GM10266 (cell line): ENCODE results near the gene MSI2.

Source experiments
- DNase-seq: peaks from one replicate; pipeline ENCODE4 v3.0.0; 2012; ENCODE audit errors: extremely low spot score
- TF ChIP-seq, protein P1 (sequence below): IDR thresholded peaks from 2 replicates; pipeline ENCODE4 v1.5.1; 2012; ENCODE audit warnings: mild to moderate bottlenecking, low read depth; ENCODE audit not compliant: control insufficient read depth, insufficient read depth; ENCODE audit errors: missing control alignments

The MSI2 gene

DNA sequence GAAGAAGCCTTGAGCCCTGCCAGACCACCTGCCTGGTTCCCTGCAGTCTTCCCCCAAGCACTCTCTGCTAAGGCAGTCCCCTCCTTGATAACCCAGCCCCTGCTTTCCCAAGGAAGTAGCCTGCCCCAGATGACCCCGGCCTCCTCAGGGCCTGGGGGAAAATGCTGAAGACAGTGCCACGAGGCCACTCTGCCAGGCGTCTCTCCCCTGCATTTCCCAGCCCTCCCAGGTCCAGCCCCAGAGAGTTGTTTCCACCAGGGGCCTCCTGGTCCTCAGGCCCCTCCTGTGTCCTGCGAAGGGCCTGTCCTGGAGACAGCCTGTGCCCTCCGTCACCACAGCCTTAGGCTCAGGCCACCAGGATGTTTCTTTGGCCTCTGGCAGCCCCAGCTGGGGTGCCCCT, 392.4 kb downstream of the MSI2 start:
- DNase-seq = no peak
- TF ChIP-seq, protein P1, sequence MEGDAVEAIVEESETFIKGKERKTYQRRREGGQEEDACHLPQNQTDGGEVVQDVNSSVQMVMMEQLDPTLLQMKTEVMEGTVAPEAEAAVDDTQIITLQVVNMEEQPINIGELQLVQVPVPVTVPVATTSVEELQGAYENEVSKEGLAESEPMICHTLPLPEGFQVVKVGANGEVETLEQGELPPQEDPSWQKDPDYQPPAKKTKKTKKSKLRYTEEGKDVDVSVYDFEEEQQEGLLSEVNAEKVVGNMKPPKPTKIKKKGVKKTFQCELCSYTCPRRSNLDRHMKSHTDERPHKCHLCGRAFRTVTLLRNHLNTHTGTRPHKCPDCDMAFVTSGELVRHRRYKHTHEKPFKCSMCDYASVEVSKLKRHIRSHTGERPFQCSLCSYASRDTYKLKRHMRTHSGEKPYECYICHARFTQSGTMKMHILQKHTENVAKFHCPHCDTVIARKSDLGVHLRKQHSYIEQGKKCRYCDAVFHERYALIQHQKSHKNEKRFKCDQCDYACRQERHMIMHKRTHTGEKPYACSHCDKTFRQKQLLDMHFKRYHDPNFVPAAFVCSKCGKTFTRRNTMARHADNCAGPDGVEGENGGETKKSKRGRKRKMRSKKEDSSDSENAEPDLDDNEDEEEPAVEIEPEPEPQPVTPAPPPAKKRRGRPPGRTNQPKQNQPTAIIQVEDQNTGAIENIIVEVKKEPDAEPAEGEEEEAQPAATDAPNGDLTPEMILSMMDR = no peak

DNA sequence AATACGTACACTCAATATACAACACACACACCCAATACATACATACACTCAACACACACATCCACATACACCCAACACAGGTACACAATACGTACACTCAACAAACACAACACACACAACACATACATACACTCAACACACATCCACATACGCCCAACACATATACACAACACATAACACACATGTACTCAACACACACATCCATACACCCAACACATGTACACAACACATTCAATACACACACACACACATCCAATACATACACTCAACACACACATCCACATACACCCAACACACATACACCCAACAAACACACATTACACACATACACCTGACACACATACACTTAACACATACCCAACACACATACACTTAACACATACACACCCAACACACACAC, 392.9 kb downstream of the MSI2 start:
- TF ChIP-seq, protein P1 = no peak
- DNase-seq = no peak

DNA sequence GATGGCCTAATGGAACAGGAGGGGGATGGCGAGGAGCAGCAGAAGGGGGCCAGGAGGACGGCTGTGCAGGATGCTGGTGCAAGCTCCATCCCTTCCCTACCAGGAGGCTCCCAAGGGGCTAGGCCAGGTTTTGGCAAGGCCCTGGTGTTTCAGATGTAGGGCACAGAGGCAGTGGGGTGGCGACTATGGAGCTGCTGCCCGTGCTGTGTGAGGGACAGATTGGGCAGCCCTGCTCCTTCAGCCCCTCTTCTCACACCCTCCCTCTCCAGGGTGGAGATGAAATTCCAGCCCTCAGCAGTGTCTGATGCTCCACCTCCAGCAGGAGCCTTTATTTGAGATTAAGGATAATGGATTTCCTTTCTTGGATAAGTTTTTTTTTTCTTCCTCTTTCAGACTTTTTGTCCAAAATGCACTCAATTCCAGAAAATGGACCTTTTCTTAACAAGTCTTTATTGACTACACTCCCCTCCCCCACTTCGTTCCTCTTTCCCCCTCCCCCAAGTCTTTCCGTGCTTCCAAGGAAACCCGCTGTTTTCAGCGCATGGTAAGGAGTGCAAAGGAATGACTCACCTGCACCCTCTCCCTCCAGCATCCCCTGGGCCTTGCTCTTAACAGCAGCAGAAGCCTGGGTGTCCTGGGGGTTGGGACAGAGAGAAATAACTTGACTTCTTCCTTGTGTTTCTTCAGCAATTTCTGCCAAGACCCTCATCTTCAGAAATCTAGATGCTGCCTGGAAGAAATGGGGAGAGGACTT, 393.6 kb downstream of the MSI2 start:
- DNase-seq = no peak
- TF ChIP-seq, protein P1 = no peak

DNA sequence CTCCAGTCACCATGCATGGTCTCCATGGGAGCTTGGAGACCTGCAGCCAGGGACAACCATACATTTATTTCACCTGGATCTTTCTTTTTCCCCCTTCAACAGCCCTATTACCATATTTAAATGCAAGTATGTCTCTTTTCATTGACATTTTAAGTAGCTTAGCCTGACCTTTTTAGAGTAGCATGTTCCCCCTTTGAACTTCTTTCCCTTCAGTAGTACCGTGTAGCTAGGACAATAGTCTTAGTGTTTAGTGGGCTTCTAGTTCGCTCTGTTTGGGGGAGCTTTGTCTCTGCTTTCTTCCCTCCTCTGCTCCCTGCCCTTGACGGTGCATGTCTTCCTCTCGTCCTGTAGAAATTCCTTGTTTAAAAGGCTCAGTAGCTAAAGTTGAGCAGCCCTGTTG, 394.2 kb downstream of the MSI2 start:
- TF ChIP-seq, protein P1 = no peak
- DNase-seq = no peak

DNA sequence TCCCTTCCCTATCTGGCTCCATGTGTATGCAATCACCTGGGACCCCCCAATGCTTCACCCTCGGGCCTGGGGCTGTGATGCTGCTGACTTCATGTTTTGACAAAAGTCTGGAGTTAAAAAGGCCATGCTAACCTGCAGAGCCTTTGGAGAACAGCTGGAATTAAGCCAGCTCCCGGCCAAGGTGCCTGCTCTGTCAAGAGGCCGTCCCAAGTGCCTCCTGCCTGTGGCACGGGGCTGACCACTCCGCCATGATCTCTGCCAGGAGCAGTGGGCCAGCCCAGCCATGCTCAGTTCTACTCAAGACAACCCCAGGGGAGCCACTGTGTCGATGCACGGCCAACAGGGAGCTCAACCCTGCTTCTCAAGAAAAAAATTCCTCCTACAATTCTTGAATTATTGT, 395.1 kb downstream of the MSI2 start:
- TF ChIP-seq, protein P1 = no peak
- DNase-seq = no peak

DNA sequence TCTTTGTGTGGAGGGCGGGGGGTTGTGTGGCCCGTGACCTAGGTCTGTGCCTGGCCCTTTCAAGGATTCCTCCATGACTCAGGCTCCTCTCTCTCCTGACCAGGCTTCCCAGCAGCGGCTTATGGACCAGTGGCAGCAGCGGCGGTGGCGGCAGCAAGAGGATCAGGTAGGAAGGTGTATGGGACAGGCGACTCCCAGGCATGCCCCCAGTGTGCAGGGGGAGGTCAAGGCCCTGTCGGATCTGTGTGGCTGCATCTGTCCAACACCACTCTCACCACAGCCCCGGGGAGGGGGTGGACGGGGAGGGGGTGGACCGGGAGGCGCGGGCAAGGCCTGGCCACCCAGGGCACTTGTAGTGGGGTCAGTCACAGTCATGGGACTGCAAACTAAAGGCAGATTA, 395.7 kb downstream of the MSI2 start:
- TF ChIP-seq, protein P1 = no peak
- DNase-seq = no peak

DNA sequence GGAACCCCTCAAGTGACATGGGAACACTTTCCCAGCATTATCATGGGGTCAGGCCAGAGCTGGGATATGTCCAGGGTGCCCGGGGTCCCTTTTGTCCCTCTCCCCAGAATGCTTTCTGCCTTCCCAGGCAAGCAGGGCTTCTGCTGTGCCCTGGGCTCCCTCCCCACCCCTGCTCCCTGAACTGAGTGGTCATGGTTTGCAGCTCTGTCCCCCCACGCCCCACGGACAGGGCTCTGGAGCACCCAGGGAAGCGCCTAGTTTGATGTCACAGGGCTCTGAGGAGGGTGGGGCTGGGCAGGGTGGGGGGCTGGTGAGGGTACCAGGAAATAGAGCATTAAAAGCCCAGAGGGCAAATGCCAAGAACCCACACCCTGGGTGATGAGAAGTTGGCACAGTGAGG, 396.5 kb downstream of the MSI2 start:
- TF ChIP-seq, protein P1 = no peak
- no peak for DNase-seq
